ENCODE measurements around the gene UBE2E2.

UBE2E2 gene

DNA sequence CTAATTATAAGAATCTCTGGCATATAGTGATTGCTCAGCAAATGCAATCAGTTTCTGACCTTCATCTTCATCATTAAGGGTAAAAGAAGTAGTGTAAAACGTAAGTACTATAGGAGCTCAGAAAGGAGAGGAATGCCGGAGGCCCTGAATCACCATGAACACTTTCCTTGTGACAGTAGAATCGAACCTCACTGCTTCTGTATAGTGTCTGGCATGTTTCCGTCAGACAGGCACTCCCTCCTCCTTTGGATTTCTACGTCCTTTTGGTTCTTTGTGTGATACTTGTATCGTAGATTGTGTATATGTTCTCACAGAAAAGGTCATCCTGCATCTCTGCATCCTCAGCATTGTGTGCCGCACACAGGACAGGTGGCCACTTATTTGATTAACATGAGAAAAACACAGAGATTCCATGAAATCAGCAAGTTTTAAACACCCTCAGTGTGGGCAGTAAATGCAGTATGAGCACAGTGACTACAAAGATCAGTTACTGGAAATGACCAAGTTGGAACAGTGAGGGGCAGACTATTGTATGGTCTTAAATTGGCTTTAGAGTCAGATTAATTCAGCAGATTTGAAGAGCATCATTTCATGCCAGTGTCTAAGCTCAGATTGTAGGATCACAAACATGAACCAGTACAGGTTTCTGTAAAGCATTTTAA, 234.5 kb downstream of the UBE2E2 start:
- no peak for DNase-seq (ENCODE audit: low read depth)
- H3K4me3 ChIP-seq (ENCODE audit: low read depth, low read length) = no peak overlapping the region
- TF ChIP-seq POLR2A (IDR thresholded peaks at IDR 0.05; ENCODE audit: extremely low read depth, insufficient read length) = no peak
- TF ChIP-seq MYC (IDR thresholded peaks at IDR 0.05; ENCODE audit: low read depth, low read length) = no peak
- TF ChIP-seq, protein P1, sequence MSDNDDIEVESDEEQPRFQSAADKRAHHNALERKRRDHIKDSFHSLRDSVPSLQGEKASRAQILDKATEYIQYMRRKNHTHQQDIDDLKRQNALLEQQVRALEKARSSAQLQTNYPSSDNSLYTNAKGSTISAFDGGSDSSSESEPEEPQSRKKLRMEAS (IDR thresholded peaks at IDR 0.05; ENCODE audit: low read depth, low read length) = no peak
- TF ChIP-seq, protein P2, sequence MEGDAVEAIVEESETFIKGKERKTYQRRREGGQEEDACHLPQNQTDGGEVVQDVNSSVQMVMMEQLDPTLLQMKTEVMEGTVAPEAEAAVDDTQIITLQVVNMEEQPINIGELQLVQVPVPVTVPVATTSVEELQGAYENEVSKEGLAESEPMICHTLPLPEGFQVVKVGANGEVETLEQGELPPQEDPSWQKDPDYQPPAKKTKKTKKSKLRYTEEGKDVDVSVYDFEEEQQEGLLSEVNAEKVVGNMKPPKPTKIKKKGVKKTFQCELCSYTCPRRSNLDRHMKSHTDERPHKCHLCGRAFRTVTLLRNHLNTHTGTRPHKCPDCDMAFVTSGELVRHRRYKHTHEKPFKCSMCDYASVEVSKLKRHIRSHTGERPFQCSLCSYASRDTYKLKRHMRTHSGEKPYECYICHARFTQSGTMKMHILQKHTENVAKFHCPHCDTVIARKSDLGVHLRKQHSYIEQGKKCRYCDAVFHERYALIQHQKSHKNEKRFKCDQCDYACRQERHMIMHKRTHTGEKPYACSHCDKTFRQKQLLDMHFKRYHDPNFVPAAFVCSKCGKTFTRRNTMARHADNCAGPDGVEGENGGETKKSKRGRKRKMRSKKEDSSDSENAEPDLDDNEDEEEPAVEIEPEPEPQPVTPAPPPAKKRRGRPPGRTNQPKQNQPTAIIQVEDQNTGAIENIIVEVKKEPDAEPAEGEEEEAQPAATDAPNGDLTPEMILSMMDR (IDR thresholded peaks at IDR 0.05; ENCODE audit: low read depth, low read length) = no peak

DNA sequence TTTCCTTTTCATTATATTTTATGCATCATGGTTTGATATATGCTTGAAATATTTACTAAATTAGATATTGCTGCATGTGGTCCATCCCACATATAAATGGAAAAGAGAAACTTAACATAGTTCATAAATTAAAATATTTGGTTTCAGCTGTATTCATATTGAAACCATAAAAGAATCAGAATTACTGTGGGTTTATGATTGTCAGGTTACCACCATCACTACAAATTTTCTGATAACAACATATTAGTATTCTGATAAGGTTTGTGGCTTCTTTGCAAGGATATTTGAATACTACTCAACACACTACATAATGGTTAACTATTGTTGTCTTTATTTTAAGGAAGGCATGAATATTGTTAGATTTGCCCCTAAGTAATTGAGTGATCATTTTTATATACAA, 235.5 kb downstream of the UBE2E2 start:
- TF ChIP-seq MYC (IDR thresholded peaks at IDR 0.05; ENCODE audit: low read depth, low read length) (no peak), POLR2A (IDR thresholded peaks at IDR 0.05; ENCODE audit: extremely low read depth, insufficient read length) (no peak)
- TF ChIP-seq, protein P1 (IDR thresholded peaks at IDR 0.05; ENCODE audit: low read depth, low read length) = no peak
- TF ChIP-seq, protein P2 (IDR thresholded peaks at IDR 0.05; ENCODE audit: low read depth, low read length) = no peak
- H3K4me3 ChIP-seq (ENCODE audit: low read depth, low read length) = no peak overlapping the region
- DNase-seq (ENCODE audit: low read depth) = no peak

DNA sequence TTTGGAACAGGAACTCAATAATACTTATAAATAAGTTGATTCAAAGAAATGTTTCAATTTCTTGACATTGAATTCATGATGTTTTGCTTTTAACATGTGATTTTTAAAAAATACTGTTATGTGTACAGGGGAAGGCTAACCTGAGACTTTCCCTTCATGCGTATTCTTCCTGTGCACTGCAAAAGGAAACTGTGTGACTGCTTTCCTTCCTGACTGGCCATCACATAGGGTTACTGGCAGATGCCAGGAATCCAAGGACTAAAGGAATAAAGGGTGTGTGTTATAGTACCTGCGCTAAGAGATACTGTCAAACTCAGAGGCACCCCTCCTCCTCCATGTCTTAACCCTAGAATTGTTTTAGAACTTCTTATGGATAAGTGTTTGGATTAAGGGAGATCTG, 236.0 kb downstream of the UBE2E2 start:
- TF ChIP-seq, protein P2 (IDR thresholded peaks at IDR 0.05; ENCODE audit: low read depth, low read length) = no peak
- TF ChIP-seq, protein P1 (IDR thresholded peaks at IDR 0.05; ENCODE audit: low read depth, low read length) = no peak
- TF ChIP-seq MYC (IDR thresholded peaks at IDR 0.05; ENCODE audit: low read depth, low read length) = no peak
- no peak for TF ChIP-seq POLR2A (IDR thresholded peaks at IDR 0.05; ENCODE audit: extremely low read depth, insufficient read length)
- no peak overlapping the region for H3K4me3 ChIP-seq (ENCODE audit: low read depth, low read length)
- DNase-seq (ENCODE audit: low read depth) = no peak

DNA sequence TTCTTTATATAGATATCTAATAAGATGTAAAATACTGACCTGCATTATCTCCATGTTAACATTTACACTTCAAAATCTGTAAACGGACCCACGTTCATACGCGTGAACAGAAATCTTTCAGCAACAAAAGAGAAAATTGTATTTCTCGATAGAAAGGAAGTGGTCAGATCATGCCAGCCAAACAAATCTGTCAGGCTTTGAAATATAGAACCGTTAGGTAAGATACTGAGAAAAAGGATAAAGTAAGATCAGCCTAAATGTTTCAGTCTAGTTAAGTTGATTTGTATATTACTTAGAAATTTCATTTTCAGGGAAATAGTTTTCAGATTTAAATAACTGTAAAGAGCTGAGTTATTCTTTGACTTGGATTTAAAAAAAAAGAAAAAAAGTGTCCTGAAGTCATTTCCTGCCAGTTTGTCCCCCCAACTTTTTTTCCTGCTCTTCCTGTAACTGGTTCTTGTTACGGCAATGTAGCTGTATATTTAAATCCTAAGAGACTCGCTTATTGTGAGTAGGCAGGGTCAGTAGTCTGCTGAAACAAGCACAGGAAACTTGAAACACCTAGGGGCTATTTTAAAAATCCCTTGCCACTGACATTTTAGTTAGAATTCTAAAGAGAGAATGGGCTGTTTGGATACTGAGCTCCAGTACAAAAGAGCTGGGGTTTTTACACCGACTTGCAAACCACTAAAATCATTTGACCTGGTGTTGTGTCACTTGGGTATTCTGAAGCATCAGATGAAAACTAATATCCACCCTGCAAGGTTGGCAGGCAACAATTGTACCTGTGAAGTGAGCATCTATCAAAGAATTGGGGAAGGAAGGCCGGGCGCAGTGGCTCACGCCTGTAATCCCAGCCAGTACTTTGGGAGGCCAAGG, 237.5 kb downstream of the UBE2E2 start:
- no peak for TF ChIP-seq MYC (IDR thresholded peaks at IDR 0.05; ENCODE audit: low read depth, low read length)
- TF ChIP-seq, protein P2 (IDR thresholded peaks at IDR 0.05; ENCODE audit: low read depth, low read length) = no peak
- TF ChIP-seq POLR2A (IDR thresholded peaks at IDR 0.05; ENCODE audit: extremely low read depth, insufficient read length) = no peak
- TF ChIP-seq, protein P1 (IDR thresholded peaks at IDR 0.05; ENCODE audit: low read depth, low read length) = no peak
- no peak overlapping the region for H3K4me3 ChIP-seq (ENCODE audit: low read depth, low read length)
- no peak for DNase-seq (ENCODE audit: low read depth)

DNA sequence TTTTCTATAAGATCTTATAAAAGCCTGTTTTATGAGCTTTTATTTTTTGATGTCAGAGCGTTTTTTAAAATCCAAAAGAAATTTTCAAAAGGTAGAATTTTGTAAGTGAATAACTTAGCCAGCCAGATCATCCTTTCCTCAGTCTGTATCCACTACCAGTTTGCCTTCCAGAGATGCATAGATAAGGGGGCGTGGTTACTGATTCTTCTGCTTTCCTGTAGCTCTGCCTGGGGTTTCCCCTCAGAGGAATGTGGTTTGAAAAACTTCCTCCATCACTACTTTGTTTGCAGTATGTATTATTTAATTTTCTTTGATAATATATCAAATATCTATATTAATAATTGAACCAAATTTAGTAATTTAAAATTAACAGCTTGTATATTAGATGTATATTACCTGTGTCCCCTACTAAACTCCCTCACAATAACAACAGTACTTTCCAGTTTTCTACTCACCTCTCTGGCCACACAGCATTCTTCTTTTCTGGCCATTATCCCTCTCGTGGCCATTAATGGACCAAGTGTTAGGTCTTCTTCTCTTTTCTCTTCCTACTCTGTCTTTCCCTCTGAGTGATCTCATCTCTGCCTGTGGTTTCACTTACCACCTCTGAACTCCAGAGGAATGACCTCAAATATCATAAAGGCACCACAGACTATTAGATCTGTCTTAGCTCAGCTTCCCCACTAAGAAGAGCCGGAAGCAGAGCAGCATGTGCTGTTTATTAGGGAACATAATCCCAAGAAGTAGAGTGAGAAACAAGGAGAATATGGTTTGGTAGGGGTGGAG, 239.7 kb downstream of the UBE2E2 start:
- peak; percentile 57 for DNase-seq (ENCODE audit: low read depth)
- H3K4me3 ChIP-seq (ENCODE audit: low read depth, low read length) = no peak overlapping the region
- no peak for TF ChIP-seq POLR2A (IDR thresholded peaks at IDR 0.05; ENCODE audit: extremely low read depth, insufficient read length)
- TF ChIP-seq, protein P2 (IDR thresholded peaks at IDR 0.05; ENCODE audit: low read depth, low read length) = no peak
- TF ChIP-seq, protein P1 (IDR thresholded peaks at IDR 0.05; ENCODE audit: low read depth, low read length) = no peak
- no peak for TF ChIP-seq MYC (IDR thresholded peaks at IDR 0.05; ENCODE audit: low read depth, low read length)
